Panc1 (cell line): ENCODE measurements around the gene CTTNBP2. TPM values are rescaled to one million over a fixed set of nuclear protein-coding genes. Genes with fewer than 3 reads are reported as not detected.

ENCODE experiments used
- ATAC-seq: fragments of 200-7000 bp; cut with Tn5 transposase; 2 replicates; pipeline ENCODE4 v1.9.1; 2020; ENCODE audit warnings: mild to moderate bottlenecking, moderate library complexity
- BruUV-seq: library from RNA; stranded (reverse); fragments of 400-500 nt; replicated peaks from 2 replicates; lab custom pipeline; 2021; lab: Mats Ljungman, UMichigan
- CTCF ChIA-PET: fragments of 300-600 bp; sonication (Branson Sonifier 250); formaldehyde crosslinking; loops from one replicate; lab custom pipeline; 2022; ENCODE audit warnings: antibody characterized with exemption; lab: Charles Lee
- POLR2A ChIA-PET: fragments of 300-600 bp; sonication (Branson Sonifier 250); formaldehyde crosslinking; loops from one replicate; lab custom pipeline; 2022; ENCODE audit warnings: antibody characterized with exemption; lab: Charles Lee
- DNase-seq: peaks from one replicate; pipeline ENCODE4 v3.0.0-alpha.2; 2010; ENCODE audit warnings: low read depth, low spot score
- H3K27ac ChIP-seq: 2 replicates; pipeline ENCODE4 v1.5.1; 2011; ENCODE audit warnings: mild to moderate bottlenecking, low read length, inconsistent platforms
- H3K27me3 ChIP-seq: fragments of 200-500 bp; sonication (Bioruptor generic); 2 replicates; pipeline ENCODE4 v1.6.0; 2014; ENCODE audit warnings: low read length, inconsistent platforms; ENCODE audit not compliant: control insufficient read depth, insufficient read depth
- H3K36me3 ChIP-seq: fragments of 200-500 bp; sonication (Bioruptor generic); 2 replicates; pipeline ENCODE4 v1.5.1; 2014; ENCODE audit warnings: inconsistent platforms, mild to moderate bottlenecking, low read length, moderate library complexity; ENCODE audit not compliant: control insufficient read depth, insufficient read depth
- H3K4me1 ChIP-seq: 2 replicates; pipeline ENCODE4 v1.5.1; 2011; ENCODE audit warnings: inconsistent platforms, mild to moderate bottlenecking, low read length, moderate library complexity; ENCODE audit not compliant: control insufficient read depth, insufficient read depth
- H3K4me3 ChIP-seq, 2 experiments: 2 replicates each; pipeline ENCODE4 v1.5.1; 2011 to 2012; ENCODE audit warnings: low read depth in 2 of 2, low read length in 2 of 2, mild to moderate bottlenecking in 2 of 2, inconsistent platforms in 1 of 2, moderate library complexity in 1 of 2
- H3K9me3 ChIP-seq: fragments of 200-500 bp; sonication (Bioruptor generic); 2 replicates; pipeline ENCODE4 v1.5.1; 2014; ENCODE audit warnings: low read depth, mild to moderate bottlenecking, inconsistent platforms, low read length, moderate library complexity; ENCODE audit not compliant: control insufficient read depth, insufficient read depth
- POLR2AphosphoS5 ChIP-seq: IDR thresholded peaks from 2 replicates; pipeline ENCODE4 v1.6.1; 2012; ENCODE audit warnings: mild to moderate bottlenecking, low read depth, low read length, moderate library complexity
- SIN3A ChIP-seq: IDR thresholded peaks from 2 replicates; pipeline ENCODE4 v1.6.1; 2012; ENCODE audit warnings: low read depth, mild to moderate bottlenecking, low read length, moderate library complexity, borderline replicate concordance; ENCODE audit not compliant: insufficient read depth
- TCF7L2 ChIP-seq: IDR thresholded peaks from 2 replicates; pipeline ENCODE4 v1.6.1; 2011; ENCODE audit warnings: mild to moderate bottlenecking, low read depth, low read length, inconsistent platforms
- in situ Hi-C: cut with HindIII; loops from 2 replicates; pipeline ENCODE4 v1.10.0; 2016; ENCODE audit warnings: low sequenced_read_pairs, low pct_unique_long_range_greater_than_20kb
- intact Hi-C: fragments of 100-400 bp; cut with micrococcal nuclease; formaldehyde crosslinking; loops from one replicate; pipeline ENCODE4 v1.10.0; 2022; ENCODE audit not compliant: unreplicated experiment
- total RNA-seq: library from RNA; stranded (reverse); gene quantifications from one replicate; pipeline ENCODE4 v1.2.1, GENCODE V29; 2021; ENCODE audit not compliant: unreplicated experiment
- TF ChIP-seq, protein P1 (sequence below): fragments of 450-650 bp; IDR thresholded peaks from 2 replicates; pipeline ENCODE4 v1.5.1; 2017; ENCODE audit warnings: mild to moderate bottlenecking
- TF ChIP-seq, protein P2 (sequence below), 2 experiments: IDR thresholded peaks; 2 replicates each; pipeline ENCODE4 v1.6.1; 2011 to 2012; ENCODE audit warnings: low read depth in 2 of 2, control low read depth in 1 of 2, low read length in 1 of 2, mild to moderate bottlenecking in 1 of 2, moderate library complexity in 1 of 2; ENCODE audit not compliant: insufficient read depth in 1 of 2

CTTNBP2 gene
- total RNA-seq, 1 experiment from 2014 or later, result 1.0 TPM

DNA sequence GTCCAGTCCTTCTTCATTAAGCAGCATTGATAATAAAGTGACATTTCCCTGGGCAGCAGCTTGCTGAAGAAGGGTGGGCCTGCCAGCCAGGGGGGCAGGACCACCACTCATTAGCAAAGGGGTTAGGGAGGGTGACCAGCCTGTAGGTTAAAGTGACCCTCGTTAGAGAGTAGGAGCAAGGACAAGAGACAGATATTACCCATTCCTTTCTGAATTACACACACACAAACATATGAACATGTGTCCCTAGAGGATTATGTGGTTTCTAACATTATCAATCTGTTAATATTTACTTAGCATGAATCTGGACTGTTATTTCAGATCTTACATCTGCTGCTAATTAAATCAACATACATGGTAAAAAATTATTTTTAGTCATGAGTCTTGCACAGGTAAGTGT lies 88.9 kb downstream of the CTTNBP2 start:
- ATAC-seq (no peak), DNase-seq (no peak)
- Histone ChIP-seq H3K27me3 (peaks cover 8% of the 10 kb centered on the region), H3K36me3 (no peaks in the 10 kb centered on the region), H3K9me3 (no peaks in the 10 kb centered on the region), H3K27ac (no peak overlapping the region), H3K4me1 (no peaks in the 10 kb centered on the region), H3K4me3 (no peak overlapping the region)
- ChIA-PET POLR2A (no interaction called here), CTCF (no interaction called here)
- BruUV-seq, result no TSS peak
- in situ Hi-C loops (no loop called here), intact Hi-C loops (no loop called here)
- TF ChIP-seq, protein P1, sequence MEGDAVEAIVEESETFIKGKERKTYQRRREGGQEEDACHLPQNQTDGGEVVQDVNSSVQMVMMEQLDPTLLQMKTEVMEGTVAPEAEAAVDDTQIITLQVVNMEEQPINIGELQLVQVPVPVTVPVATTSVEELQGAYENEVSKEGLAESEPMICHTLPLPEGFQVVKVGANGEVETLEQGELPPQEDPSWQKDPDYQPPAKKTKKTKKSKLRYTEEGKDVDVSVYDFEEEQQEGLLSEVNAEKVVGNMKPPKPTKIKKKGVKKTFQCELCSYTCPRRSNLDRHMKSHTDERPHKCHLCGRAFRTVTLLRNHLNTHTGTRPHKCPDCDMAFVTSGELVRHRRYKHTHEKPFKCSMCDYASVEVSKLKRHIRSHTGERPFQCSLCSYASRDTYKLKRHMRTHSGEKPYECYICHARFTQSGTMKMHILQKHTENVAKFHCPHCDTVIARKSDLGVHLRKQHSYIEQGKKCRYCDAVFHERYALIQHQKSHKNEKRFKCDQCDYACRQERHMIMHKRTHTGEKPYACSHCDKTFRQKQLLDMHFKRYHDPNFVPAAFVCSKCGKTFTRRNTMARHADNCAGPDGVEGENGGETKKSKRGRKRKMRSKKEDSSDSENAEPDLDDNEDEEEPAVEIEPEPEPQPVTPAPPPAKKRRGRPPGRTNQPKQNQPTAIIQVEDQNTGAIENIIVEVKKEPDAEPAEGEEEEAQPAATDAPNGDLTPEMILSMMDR, result no peak
- no peak for TF ChIP-seq SIN3A

DNA sequence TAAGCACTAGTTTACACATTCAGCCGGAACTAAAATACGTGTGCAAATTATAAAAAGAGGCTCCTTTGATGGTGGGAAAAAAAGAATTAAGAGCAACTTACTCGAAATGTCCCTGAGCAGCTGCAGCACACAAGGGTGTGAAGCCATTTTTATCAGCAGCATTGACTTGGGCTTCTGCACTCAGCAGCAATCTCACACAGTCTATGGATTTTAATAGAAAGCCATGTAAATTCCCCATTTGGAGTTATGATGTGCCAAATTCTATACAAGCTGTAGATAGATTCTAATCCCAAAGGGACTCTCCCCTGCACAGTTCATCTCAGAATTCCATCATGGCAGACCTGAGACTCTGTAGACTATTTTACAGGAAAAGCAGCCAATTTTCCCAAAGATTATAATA lies 90.5 kb downstream of the CTTNBP2 start:
- intact Hi-C loops, result no loop called here
- no peaks in the 10 kb centered on the region for H3K4me1 ChIP-seq
- CTCF ChIA-PET, result no interaction called here
- ATAC-seq (no peak), DNase-seq (no peak)
- no peak overlapping the region for H3K4me3 ChIP-seq
- H3K36me3 ChIP-seq, result no peaks in the 10 kb centered on the region
- H3K27ac ChIP-seq, result no peak overlapping the region
- no peaks in the 10 kb centered on the region for H3K9me3 ChIP-seq
- in situ Hi-C loops, result no loop called here
- BruUV-seq, result no TSS peak
- POLR2A ChIA-PET, result no interaction called here
- TF ChIP-seq POLR2AphosphoS5, result no peak
- H3K27me3 ChIP-seq, result peaks cover 8% of the 10 kb centered on the region

DNA sequence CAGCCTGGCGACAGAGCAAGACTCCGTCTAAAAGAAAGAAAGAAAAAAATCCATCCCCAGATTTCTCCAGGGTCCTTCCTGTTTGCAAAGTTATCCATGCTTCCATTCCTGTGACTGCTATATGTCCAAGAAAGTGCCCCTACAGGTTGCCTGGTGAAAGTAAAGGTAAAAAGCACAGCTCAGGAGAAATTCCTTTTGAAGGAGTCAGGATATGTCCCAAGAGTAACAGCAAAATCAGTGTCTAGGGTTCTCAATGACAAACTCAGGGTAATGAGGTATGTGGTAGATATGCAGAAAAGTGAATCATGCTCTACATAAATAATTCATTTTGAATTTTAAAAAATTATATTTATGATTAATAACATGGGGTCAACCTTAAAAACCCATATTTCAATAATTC lies 91.5 kb downstream of the CTTNBP2 start:
- intact Hi-C loops (no loop called here), in situ Hi-C loops (no loop called here)
- ChIA-PET CTCF (no interaction called here), POLR2A (no interaction called here)
- BruUV-seq, result no TSS peak
- no peaks in the 10 kb centered on the region for H3K4me1 ChIP-seq
- no peak for TF ChIP-seq POLR2AphosphoS5
- TF ChIP-seq TCF7L2, result no peak
- TF ChIP-seq, protein P1, result no peak
- peaks cover 4% of the 10 kb centered on the region for H3K27me3 ChIP-seq
- no peaks in the 10 kb centered on the region for H3K9me3 ChIP-seq
- no peak overlapping the region for H3K27ac ChIP-seq
- no peak overlapping the region for H3K4me3 ChIP-seq
- DNase-seq, result no peak
- no peak for ATAC-seq
- H3K36me3 ChIP-seq, result no peaks in the 10 kb centered on the region

DNA sequence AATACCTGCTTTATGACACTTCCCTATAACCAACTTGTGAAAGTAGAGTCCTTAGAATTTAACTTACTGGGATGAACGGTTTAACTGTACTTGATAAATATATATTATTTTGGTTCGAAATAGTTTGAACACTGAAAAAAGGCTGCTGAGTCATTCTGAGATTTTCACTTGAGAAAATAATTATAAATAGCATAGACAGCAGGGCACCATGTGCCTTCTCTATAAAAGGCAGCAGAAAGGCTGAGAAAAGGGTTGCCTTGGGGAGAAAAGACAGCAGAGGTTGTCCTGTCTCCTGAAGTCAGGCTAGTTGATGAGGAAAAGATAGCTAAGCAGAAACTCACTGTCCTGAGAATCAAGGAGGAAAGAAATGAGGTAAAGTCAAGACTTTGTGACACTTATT lies 92.4 kb downstream of the CTTNBP2 start:
- ChIA-PET CTCF (no interaction called here), POLR2A (no interaction called here)
- ATAC-seq (no peak), DNase-seq (no peak)
- Histone ChIP-seq H3K4me1 (no peaks in the 10 kb centered on the region), H3K36me3 (no peaks in the 10 kb centered on the region), H3K4me3 (no peak overlapping the region), H3K9me3 (no peaks in the 10 kb centered on the region), H3K27ac (no peak overlapping the region), H3K27me3 (peaks cover 2% of the 10 kb centered on the region; the same call in 1 of the 2 replicates)
- BruUV-seq, result no TSS peak
- in situ Hi-C loops (no loop called here), intact Hi-C loops (no loop called here)
- TF ChIP-seq POLR2AphosphoS5 (no peak), TCF7L2 (no peak), SIN3A (no peak)
- TF ChIP-seq, protein P2, sequence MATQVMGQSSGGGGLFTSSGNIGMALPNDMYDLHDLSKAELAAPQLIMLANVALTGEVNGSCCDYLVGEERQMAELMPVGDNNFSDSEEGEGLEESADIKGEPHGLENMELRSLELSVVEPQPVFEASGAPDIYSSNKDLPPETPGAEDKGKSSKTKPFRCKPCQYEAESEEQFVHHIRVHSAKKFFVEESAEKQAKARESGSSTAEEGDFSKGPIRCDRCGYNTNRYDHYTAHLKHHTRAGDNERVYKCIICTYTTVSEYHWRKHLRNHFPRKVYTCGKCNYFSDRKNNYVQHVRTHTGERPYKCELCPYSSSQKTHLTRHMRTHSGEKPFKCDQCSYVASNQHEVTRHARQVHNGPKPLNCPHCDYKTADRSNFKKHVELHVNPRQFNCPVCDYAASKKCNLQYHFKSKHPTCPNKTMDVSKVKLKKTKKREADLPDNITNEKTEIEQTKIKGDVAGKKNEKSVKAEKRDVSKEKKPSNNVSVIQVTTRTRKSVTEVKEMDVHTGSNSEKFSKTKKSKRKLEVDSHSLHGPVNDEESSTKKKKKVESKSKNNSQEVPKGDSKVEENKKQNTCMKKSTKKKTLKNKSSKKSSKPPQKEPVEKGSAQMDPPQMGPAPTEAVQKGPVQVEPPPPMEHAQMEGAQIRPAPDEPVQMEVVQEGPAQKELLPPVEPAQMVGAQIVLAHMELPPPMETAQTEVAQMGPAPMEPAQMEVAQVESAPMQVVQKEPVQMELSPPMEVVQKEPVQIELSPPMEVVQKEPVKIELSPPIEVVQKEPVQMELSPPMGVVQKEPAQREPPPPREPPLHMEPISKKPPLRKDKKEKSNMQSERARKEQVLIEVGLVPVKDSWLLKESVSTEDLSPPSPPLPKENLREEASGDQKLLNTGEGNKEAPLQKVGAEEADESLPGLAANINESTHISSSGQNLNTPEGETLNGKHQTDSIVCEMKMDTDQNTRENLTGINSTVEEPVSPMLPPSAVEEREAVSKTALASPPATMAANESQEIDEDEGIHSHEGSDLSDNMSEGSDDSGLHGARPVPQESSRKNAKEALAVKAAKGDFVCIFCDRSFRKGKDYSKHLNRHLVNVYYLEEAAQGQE (IDR thresholded peaks at IDR 0.05; ENCODE audit: insufficient read depth in 1 of 2, low read depth in 2 of 2, low read length in 1 of 2), result no peak
- TF ChIP-seq, protein P1, result no peak
